ENCODE results near the gene TRIM41.

- no peak for TF ChIP-seq EZH2 (IDR thresholded peaks at IDR 0.05; ENCODE audit: borderline replicate concordance, insufficient read depth, low read length, poor library complexity, severe bottlenecking)
- TF ChIP-seq, protein P1, sequence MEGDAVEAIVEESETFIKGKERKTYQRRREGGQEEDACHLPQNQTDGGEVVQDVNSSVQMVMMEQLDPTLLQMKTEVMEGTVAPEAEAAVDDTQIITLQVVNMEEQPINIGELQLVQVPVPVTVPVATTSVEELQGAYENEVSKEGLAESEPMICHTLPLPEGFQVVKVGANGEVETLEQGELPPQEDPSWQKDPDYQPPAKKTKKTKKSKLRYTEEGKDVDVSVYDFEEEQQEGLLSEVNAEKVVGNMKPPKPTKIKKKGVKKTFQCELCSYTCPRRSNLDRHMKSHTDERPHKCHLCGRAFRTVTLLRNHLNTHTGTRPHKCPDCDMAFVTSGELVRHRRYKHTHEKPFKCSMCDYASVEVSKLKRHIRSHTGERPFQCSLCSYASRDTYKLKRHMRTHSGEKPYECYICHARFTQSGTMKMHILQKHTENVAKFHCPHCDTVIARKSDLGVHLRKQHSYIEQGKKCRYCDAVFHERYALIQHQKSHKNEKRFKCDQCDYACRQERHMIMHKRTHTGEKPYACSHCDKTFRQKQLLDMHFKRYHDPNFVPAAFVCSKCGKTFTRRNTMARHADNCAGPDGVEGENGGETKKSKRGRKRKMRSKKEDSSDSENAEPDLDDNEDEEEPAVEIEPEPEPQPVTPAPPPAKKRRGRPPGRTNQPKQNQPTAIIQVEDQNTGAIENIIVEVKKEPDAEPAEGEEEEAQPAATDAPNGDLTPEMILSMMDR (IDR thresholded peaks at IDR 0.05; ENCODE audit: poor library complexity, severe bottlenecking): no peak
- TF ChIP-seq RAD21 (conservative IDR thresholded peaks at IDR 0.05): no peak
- TF ChIP-seq POLR2AphosphoS5 (IDR thresholded peaks at IDR 0.05): no peak
These were observed 1.1 kb upstream of the TRIM41 start for GRCh38 chr5:181221792-181222629.

Measured in neural cell (in vitro differentiated cells).